ENCODE results near the gene TMOD2.

DNA sequence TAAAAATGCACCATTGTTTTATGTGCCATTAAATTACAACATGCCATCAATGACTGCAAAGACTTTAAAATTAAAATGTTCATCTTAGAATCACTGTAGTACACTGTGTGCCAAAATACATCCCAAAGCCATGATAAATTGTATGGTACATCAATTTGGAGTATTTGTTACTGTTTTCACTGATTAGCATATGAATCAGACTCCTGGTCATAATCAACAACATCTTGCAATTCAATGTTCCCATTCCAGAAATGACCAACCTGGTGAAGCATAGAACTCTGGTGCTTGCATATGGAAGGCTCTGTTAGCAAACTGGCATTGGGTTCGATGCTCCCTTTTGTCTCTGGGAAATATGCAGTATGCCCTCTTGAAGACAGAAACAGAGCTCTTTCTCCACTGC is 36.5 kb upstream of the TMOD2 start:
- TF ChIP-seq, protein P1, sequence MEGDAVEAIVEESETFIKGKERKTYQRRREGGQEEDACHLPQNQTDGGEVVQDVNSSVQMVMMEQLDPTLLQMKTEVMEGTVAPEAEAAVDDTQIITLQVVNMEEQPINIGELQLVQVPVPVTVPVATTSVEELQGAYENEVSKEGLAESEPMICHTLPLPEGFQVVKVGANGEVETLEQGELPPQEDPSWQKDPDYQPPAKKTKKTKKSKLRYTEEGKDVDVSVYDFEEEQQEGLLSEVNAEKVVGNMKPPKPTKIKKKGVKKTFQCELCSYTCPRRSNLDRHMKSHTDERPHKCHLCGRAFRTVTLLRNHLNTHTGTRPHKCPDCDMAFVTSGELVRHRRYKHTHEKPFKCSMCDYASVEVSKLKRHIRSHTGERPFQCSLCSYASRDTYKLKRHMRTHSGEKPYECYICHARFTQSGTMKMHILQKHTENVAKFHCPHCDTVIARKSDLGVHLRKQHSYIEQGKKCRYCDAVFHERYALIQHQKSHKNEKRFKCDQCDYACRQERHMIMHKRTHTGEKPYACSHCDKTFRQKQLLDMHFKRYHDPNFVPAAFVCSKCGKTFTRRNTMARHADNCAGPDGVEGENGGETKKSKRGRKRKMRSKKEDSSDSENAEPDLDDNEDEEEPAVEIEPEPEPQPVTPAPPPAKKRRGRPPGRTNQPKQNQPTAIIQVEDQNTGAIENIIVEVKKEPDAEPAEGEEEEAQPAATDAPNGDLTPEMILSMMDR (IDR thresholded peaks at IDR 0.05 in 4 of 5, conservative IDR thresholded peaks at IDR 0.05 in 1 of 5): no peak
- TF ChIP-seq POLR2A (IDR thresholded peaks at IDR 0.05): no peak
